Peyer's patch (tissue), 4 donors: ENCODE measurements around the gene MLYCD.

ENCODE experiments used
- CTCF ChIP-seq, 6 experiments: fragments of 450-650 bp in 4 of 6; fragments of 200-600 bp in 2 of 6; sonication (generic) in 1 of 6; IDR thresholded peaks; one replicate each; pipeline ENCODE4 v1.5.1; 2017 to 2019; ENCODE audit warnings: antibody characterized with exemption in 6 of 6, mild to moderate bottlenecking in 3 of 6, moderate library complexity in 1 of 6
- POLR2A ChIP-seq, 2 donors: fragments of 450-650 bp; IDR thresholded peaks; one replicate each; pipeline ENCODE4 v1.5.1; 2017; ENCODE audit warnings: antibody characterized with exemption in 2 of 2, mild to moderate bottlenecking in 2 of 2, moderate library complexity in 2 of 2

- TF ChIP-seq POLR2A (IDR thresholded peaks at IDR 0.05) (no peak), CTCF (IDR thresholded peaks at IDR 0.05) (no peak)
These were observed 470 bp downstream of the MLYCD start for GRCh38 chr16:83899272-83899897.
